GM12864 (cell line): ENCODE measurements around the gene RNF2.

Experiments used
- DNase-seq: peaks from one replicate; pipeline ENCODE4 v3.0.0-alpha.2; 2011; ENCODE audit warnings: low read depth
- H3K4me3 ChIP-seq: 2 replicates; pipeline ENCODE4 v1.5.1; 2011; ENCODE audit warnings: mild to moderate bottlenecking, low read depth, low read length, control low read depth
- TF ChIP-seq, protein P1 (sequence below): IDR thresholded peaks from 2 replicates; pipeline ENCODE4 v1.5.1; 2011; ENCODE audit warnings: low read depth, mild to moderate bottlenecking, moderate library complexity, low read length, control low read depth, inconsistent platforms; ENCODE audit errors: missing control alignments

Gene RNF2

DNA sequence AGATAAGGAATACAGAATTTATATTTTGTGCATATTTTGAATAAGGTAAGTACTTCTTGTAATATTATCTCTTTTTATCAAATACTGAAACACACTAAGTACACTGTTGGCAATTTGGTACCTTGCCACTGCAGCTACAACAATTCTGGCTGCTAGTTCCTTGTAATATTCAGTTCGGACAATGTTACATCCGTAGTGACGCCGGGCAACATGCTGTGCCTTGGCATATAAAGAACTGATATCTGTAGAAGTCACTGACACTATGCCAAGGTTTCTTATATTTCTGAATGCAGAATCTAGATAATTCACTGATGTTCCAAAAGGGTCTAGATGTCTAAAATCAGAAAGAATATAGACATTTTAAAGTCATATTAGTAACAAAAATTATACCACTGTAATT lies 93.9 kb downstream of the RNF2 start:
- TF ChIP-seq, protein P1, sequence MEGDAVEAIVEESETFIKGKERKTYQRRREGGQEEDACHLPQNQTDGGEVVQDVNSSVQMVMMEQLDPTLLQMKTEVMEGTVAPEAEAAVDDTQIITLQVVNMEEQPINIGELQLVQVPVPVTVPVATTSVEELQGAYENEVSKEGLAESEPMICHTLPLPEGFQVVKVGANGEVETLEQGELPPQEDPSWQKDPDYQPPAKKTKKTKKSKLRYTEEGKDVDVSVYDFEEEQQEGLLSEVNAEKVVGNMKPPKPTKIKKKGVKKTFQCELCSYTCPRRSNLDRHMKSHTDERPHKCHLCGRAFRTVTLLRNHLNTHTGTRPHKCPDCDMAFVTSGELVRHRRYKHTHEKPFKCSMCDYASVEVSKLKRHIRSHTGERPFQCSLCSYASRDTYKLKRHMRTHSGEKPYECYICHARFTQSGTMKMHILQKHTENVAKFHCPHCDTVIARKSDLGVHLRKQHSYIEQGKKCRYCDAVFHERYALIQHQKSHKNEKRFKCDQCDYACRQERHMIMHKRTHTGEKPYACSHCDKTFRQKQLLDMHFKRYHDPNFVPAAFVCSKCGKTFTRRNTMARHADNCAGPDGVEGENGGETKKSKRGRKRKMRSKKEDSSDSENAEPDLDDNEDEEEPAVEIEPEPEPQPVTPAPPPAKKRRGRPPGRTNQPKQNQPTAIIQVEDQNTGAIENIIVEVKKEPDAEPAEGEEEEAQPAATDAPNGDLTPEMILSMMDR = no peak
- DNase-seq = no peak
- no peak overlapping the region for H3K4me3 ChIP-seq

GRCh38 chr1:185144233-185144632 lies 98.9 kb downstream of the RNF2 start:
- TF ChIP-seq, protein P1 = no peak
- H3K4me3 ChIP-seq = no peak overlapping the region
- DNase-seq = no peak

DNA sequence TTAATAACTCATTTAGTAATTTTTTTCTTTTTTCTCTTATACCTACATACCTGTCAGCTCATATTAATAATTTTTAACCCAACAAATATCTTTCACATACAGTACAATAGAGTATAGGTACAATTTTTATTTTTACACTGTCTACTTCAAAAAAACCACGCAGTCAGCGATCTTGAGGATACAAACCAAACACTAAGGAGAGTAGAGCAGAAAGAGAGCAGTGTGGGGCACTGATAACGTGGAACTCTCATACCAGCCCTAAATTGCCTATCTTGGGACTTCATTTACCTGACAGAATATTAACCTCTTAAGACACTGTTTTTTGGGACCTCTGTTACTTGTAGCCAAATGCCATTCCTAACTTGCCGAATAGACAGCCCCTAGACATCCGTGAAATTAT lies 105.9 kb downstream of the RNF2 start:
- TF ChIP-seq, protein P1 = no peak
- no peak for DNase-seq
- no peak overlapping the region for H3K4me3 ChIP-seq
